ENCODE data around the gene HOXB8.

HOXB8 gene

DNA sequence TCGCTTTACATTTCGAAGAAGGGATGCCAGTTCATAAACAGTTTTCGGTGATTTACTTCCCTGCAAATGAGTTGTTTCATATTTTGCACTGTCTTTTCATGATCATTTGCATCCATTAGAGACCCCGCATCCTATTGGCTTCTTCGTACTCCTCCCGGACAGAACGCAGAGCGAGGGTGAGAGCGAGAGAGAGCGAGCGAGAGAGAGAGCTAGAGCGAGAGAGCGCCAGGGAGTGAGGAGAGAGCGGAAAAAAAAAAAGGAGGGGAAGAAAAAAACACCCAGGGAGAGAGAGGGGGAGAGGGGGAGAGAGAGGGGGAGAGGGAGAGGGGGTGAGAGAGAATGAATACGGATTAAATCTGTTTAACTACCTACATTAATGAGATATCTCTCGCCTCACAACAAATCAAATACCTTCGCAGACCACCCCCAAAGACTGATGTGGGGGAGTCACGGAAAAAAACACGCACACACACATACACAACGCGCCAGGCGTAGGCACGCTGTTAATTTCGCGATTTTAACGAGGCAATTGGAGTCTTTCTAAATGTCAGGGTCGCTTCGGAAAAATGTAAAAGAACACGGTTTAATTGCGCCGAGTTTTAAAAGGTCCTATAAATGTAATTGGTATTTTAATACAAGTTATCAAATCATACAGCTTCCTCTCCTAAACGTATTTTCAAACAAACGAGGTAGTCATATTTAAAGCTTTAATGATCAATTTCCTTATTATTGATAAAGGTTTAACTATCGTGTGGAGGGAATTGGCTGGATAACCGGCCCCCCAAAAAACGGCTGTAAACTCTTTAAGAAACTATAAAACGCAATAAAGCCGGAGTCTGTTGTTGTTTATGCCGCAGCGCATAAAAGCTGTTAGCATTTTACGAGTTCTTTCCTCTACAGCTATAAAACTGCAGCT is at the start of gene HOXB8:
Gene HOXB8, minus strand, starts transcription at position 246 of the 916 bp plus-strand sequence. CDS start 588 bp downstream, outside the sequence.
- FAIRE-seq, result peak; percentile 81

DNA sequence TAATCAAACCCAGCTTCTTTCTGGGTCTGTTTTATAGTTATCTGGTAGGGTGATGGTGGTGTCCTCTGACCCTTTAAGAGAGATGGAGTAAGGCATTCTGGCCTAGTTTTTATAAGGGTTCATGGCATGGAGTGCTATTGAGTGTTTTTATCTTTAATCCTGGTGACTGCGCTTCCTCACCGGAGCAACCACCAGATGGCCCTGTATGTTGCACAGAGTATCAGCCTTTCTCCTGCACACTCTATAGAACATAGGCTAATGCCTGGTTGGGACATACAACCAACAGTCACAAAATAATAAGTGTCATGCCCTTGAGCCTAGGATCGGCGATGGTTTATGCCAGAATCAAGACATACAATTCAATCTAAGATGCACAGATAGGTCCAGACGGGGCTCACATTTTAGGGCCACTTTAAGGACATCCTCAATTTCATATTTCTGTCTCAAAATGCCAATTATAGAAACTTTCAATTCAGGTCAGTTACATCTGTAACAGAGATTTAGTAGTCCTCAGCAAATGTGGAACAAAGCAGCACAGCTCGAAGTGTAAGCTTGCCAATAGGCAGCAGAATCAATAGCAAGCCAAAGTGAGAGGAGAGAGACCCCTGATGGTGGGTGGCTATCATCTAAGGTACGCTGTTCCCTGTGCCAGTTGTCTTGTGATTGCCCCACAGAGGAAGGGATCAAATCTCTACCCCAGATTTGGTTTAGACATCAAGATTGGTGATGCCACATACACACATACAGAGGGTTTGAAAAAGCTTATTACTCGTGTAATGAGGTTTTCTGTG is 48.2 kb upstream of the HOXB8 start:
- no peak for FAIRE-seq

DNA sequence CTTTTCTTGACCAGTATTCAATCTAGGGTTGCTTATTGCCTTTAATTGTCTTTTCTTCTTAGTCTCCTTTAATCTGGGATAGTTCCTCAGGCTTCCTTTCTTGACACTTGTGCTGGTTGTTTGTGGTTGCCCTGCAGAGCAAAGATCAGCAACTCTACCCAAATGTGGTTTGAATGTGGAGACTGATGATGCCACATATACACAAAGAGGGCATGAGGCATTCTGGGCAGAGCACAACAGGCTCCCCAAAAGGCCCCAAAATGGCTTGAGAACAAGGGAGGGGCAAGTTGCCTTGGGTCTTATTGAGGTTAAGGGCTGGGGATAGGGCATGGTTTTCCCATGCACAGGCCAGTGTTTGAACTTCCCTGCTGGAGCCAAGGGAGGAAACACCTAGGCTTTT is 40.8 kb upstream of the HOXB8 start:
- FAIRE-seq, result no peak

DNA sequence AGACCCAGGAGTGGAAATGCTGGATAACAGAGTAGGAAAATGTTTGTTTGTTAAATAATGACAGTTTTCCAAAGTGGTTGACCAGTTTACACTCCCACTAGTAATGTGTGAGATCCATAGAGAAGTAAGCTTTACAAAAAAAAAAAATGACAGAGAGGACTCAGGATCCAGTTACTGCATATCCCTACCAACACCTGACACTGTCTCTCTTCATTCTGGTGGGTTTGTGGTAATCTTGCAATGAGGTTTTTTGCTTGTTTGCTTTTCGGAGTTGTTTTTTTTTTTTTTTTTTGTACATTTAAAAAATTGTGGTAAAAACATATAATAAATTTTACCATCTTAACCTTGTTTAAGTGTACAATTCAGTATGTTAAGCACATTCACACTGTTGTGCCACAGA is 34.6 kb upstream of the HOXB8 start:
- peak; percentile 15 for FAIRE-seq

DNA sequence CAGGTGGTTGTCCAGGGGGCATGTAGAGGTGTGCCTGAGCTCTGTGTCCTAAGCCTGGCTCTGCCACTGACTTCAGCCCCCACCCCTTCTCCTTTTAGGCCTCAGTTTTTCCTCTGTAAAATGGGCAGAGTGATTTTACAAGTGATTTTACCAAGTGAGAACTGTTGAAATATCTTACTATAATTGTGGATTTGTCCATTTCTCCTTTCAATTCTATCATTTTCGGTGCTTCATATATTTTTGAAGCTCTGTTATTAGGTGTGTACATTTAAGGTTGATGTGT is 32.8 kb upstream of the HOXB8 start:
- FAIRE-seq, result no peak

GRCh38 chr17:48647103-48647962 is 32.2 kb upstream of the HOXB8 start:
- FAIRE-seq, result no peak

DNA sequence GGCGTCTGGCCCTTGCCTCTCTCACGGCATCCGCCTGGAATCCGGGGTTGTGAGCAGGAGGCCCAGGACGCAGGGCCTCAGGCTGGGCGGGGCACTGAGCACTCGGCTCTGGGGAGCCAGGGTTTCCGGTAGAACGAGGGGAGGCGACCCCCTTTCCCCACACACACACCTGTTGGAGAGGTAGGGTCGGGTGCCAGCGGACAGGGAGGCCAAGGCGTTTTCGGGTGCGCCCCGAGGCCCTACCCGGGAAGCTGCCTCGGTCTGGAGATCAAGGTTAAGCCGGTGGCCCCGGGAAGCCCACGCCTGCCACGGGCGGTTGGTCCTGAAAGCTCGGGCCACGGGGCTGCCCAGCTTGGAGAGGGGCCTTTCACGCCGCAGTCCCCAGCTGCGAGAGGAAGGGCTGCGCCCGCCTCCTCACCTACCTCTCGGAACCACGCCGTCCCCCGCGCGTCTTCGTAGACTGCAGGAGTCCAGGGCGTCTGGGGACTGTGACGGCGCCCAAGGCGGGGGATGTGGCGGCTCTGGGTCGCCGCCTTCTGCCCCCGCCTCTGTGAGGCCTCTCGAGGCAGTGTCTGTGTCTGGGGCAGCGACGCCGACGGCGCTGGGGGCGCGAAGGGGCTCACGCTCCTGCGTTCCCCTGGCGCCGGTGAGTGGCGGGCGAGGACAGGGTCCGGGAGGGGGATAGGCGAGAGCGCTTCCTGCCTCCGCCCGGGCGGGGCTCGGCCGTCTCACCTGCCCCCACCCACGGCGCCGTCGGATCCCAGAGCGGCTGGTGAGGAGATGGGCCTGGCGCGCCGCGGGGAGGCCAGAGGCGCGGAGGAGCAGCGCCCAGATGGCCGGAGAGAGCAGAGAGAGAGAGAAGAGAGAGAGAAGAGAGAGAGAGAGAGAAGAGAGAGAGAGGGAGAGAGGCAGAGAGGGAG is 31.4 kb upstream of the HOXB8 start:
- FAIRE-seq, result no peak

GRCh38 chr17:48645639-48646182 is 30.6 kb upstream of the HOXB8 start:
- no peak for FAIRE-seq

DNA sequence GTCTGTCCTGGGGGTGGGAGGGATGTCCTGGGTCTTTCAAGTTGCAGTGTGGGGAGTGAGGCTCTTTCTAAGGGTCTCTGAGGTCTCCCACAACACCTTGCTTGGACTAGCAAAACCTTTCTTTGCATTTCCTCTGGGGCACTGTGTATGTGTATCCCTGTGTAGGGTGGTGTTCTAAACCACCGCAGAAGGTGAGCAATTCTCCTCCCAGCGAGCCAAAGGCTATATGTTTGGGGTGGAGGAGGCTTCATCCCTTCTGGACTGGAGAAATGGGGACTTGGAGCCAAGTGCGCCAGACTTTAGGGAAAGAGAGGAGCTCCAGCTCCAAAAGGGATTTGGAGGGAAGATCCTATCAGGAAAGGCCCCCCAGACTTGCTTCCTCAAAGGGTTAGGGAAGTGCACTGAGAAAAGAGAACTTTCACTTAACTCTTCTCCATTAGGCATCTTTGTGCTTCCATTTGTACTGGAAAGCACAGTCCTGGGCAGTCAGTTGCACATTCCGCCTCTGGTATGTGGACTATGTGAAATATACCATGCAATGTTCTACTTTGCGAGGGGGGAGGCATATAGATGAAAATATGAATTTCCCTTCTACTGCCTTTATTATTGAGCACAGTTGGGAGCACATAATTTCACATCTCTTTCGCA is 29.9 kb upstream of the HOXB8 start:
- no peak for FAIRE-seq

DNA sequence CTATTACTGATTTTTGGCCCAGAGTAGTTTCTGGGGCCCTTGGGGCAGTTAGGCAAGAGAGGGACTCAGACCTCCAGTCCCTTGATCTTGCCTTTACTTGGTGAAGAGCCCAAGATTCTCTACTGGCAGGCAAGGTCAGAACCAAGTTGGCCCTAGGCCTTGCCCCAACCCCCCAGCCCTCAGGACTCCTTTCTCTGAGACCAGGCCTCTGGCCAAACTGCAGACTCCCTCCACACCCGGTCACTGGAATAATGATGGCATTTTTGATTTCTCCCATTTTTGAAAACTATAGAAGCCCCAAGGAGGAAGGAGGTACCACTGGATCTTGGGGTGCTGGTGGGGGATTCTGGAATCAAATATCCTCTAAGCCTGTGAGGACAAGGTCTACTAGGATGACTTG is 29.1 kb upstream of the HOXB8 start:
- no peak for FAIRE-seq

DNA sequence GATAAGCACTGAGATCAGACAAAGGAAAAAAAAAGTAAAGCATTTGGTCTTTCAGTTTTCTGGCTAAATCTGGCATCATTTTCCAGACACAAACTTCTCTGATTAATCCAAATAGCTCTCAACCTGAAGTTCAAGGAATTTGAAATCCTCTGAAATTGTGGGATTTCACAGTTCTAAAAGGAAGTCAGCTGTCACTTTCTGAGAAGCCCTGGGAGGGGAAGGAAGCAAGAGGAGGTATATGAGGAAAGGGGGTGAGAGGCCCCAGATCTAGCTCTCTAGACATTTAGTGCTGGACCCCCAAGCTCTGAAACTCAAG is 28.6 kb upstream of the HOXB8 start:
- no peak for FAIRE-seq

GRCh38 chr17:48642843-48643696 is 28.0 kb upstream of the HOXB8 start:
- FAIRE-seq, result no peak

- FAIRE-seq, result no peak
These were observed 27.2 kb upstream of the HOXB8 start for GRCh38 chr17:48642059-48642842.

- FAIRE-seq, result no peak
These were observed 26.5 kb upstream of the HOXB8 start for GRCh38 chr17:48641541-48642058.

- FAIRE-seq, result no peak
These were observed 25.7 kb upstream of the HOXB8 start for GRCh38 chr17:48640858-48641180.

DNA sequence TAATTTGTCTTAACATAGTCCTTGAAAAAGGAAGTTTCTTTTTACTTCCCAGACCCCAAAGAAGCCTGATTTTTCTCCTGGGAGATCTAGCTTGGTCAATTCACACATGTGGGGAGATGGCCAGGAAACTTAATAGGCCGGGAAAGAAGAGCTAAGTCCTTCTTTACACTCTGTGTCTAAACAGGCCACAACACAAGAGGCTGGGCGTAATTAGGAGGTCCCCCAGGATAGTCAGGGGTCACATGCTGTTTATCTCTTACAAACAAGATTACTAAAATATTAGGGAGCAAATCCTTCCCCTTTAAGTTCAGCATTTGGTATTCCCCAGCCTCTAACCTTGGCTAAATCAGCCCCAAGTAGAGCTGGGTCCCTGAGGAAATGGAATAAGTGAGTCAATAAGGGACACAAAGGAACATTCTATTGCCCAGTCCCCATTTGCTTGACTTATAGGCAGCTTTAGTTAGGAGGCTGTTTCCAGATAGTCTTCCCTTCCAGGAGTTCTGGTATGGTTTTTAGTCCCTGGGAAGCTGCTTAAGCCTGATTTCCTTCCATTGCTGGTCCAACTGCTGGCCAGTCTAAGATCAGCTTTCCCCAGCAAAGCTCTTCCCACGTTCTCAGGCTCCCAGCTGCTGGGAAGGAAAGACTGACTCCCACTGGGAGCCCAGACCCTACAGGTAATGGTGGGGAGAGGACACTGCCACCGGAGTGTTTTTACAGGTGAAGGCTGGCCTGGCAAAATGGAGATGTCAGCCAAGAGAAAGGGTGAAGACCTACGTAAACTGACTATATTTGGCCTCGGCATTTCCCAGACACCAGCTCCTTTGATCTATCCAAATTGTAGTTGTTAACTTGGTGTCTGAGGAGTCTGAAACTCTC is 25.1 kb upstream of the HOXB8 start:
- FAIRE-seq, result no peak

DNA sequence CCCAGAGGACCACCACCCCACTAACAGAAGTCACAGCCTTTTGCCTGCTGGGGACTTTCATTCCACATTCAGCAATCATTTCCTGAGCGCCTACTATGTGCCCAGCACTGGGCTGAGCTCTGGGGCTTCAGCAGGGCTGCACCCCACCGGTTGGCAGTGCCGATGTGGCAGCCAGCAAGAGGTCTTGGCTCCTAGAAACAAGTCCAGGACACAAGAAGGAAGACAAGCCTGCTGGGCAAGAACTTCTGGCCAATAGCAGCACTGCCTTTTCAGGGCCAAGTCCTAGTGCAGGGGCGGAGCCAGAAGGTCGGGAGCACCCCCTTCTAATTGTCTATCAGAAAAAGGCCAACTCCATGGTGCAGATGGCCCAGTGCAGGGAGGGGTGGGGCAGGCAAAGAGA is 24.0 kb upstream of the HOXB8 start:
- no peak for FAIRE-seq
